ENCODE data around the gene CCDC194. TPM values are rescaled to one million over a fixed set of nuclear protein-coding genes. Genes with fewer than 3 reads are reported as not detected.

CCDC194 gene
- total RNA-seq, 4 donors from 2014 or later: not detected

DNA sequence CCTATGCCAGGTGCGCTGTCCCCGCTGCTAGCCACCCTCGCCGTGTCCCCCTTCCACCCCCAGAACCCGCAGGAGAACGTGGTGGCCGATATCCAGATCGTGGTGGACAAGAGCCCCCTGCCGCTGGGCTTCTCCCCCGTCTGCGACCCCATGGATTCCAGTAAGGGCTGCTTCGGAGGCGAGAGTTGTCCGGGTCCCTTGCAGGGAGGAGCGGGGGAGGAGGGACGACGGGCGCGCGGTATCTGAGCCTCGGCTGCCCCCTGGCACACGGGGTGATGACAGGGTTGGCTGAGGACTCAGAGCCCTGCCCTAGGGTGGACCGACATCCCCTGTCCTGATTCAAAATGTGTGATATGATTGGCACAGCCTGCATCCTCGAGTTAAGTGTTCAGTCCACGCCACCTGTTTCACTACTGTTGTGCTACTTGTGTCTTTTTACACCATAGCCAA lies 26.5 kb upstream of the CCDC194 start:
- 2 to 4% methylated on average over 22 to 25 of the region's 25 CpGs for WGBS, 2 donors
- intact Hi-C loops (cut with DNase I; ENCODE audit: low total_unique reads): no loop called here
- TF ChIP-seq, protein P1, sequence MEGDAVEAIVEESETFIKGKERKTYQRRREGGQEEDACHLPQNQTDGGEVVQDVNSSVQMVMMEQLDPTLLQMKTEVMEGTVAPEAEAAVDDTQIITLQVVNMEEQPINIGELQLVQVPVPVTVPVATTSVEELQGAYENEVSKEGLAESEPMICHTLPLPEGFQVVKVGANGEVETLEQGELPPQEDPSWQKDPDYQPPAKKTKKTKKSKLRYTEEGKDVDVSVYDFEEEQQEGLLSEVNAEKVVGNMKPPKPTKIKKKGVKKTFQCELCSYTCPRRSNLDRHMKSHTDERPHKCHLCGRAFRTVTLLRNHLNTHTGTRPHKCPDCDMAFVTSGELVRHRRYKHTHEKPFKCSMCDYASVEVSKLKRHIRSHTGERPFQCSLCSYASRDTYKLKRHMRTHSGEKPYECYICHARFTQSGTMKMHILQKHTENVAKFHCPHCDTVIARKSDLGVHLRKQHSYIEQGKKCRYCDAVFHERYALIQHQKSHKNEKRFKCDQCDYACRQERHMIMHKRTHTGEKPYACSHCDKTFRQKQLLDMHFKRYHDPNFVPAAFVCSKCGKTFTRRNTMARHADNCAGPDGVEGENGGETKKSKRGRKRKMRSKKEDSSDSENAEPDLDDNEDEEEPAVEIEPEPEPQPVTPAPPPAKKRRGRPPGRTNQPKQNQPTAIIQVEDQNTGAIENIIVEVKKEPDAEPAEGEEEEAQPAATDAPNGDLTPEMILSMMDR (IDR thresholded peaks at IDR 0.05): no peak
- no peak for TF ChIP-seq POLR2A (IDR thresholded peaks at IDR 0.05)
- peak; percentile 25 to 85 for DNase-seq (ENCODE audit: low spot score in 2 of 2)
- peak overlapping the region; percentile 56 for H3K4me3 ChIP-seq (ENCODE audit: low read depth, poor library complexity, severe bottlenecking)

DNA sequence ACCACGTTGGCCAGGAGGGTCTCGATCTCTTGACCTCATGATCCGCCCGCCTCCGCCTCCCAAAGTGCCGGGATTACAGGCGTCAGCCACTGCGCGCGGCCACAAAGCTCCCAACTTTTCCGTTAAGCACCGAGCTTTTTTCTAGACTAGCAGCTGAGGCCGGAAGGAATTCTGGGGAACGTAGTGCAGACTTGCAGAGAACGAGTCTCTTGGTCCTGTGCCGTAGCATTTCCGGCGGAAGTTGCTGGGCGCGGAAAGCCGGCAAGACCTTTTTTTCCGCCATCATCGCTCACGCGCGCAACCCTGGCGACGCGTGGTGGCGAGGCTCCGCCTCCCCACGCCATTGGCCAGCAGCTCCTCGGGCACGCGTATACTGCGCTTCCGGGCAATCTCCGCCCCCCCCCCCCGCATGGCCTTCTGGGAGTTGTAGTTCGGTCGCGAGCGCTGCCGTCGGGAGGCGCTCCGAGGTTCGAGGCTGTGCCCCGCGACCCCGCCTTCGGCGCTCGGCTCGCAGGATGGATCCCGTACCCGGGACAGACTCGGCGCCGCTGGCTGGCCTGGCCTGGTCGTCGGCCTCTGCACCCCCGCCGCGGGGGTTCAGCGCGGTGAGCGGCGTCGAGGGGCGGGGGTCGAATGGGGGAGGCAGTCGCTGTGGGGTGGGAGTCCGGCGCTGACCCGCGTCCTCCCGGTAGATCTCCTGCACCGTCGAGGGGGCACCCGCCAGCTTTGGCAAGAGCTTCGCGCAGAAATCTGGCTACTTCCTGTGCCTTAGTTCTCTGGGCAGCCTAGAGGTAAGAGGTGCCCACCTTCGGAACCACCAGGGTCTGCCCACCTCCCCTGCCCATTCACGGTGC lies 25.9 kb upstream of the CCDC194 start, which contains the start of gene MVB12A:
Gene MVB12A (plus strand): TSS at position 427 of the 854 bp plus-strand sequence. CDS start 89 bp downstream, at position 516.
- 0 to 1% methylated on average over 36 to 38 of the region's 85 CpGs for WGBS, 2 donors
- intact Hi-C loops (cut with DNase I; ENCODE audit: low total_unique reads): no loop called here

DNA sequence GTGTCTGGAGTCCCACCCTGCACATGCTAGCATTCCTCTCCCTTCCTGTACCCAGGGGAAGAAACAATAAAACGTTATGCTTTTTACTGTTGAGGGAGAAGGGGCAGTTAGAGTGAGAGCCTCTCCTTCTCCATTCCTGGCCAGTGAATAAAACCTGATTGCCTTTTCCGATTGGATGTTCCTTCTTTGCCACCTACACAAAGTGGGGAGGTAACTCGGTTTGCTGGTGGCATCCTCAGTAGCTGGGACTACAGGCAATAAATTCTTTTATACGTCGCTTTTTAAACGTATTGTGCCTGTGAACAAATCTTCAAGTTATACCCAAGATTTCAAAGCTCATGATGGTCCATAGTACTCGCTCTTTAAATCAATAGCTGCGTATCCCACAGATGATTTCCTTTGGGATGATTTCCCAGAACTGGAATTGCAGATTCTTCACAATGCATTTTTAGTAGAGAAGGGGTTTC lies 25.2 kb upstream of the CCDC194 start:
- 16 to 22% methylated on average over 8 of the region's 8 CpGs for WGBS, 2 donors
- TF ChIP-seq, protein P1 (IDR thresholded peaks at IDR 0.05): no peak
- no peak for TF ChIP-seq POLR2A (IDR thresholded peaks at IDR 0.05)
- intact Hi-C loops (cut with DNase I; ENCODE audit: low total_unique reads): no loop called here
- no peak overlapping the region for H3K4me3 ChIP-seq (ENCODE audit: low read depth, poor library complexity, severe bottlenecking)
- DNase-seq (ENCODE audit: low spot score in 2 of 2): no peak

More for the DNA sequence above, 25.9 kb upstream of the CCDC194 start, which contains the start of gene MVB12A:
- peak; percentile 97 to 99 for DNase-seq (ENCODE audit: low spot score in 2 of 2)
- peak within 1 kb of the TSS; percentile 56 for H3K4me3 ChIP-seq (ENCODE audit: low read depth, poor library complexity, severe bottlenecking)
- TF ChIP-seq, protein P1 (IDR thresholded peaks at IDR 0.05): no peak
- TF ChIP-seq POLR2A (IDR thresholded peaks at IDR 0.05): no peak

DNA sequence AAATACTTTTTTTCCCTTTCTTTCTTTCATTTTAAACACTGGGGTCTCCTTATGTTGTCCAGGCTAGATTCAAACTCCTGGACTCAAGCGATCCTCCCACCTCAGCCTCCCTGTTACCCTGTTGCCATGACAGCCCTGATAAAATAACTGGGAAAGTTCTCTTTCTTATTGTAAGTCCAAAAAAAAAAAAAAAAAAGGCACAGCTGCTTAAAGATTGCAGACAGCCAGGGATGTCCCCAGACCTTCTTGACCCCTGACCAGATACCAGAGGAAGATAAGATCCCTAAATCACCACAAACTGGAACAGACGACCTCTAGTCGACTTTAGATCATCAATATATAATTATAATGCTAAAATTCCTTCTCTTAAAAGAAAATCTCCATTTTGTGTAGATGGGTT lies 24.7 kb upstream of the CCDC194 start:
- no peak for DNase-seq (ENCODE audit: low spot score in 2 of 2)
- TF ChIP-seq, protein P1 (IDR thresholded peaks at IDR 0.05): no peak
- no peak for TF ChIP-seq POLR2A (IDR thresholded peaks at IDR 0.05)
- 50 to 54% methylated on average over 3 of the region's 3 CpGs for WGBS, 2 donors
- intact Hi-C loops (cut with DNase I; ENCODE audit: low total_unique reads): no loop called here
- no peak overlapping the region for H3K4me3 ChIP-seq (ENCODE audit: low read depth, poor library complexity, severe bottlenecking)

DNA sequence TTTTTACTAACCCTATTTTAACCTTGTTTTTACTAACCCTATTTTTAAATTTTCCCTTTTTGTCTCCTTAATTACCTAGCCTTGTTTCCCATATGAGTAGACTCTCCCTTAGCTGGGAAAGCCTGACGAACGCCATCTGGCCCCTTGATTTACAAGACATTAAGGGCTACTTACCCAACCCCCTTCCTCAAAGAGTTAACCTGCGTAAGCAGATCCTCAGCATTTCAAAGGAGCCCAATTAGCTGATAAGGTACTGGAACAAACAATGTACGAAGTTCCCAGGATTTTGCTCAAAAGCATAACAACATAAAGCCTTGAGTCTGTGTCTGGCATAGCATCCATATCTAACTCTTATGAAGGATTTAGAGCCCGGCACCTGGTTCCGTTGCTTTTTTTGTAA lies 21.1 kb upstream of the CCDC194 start:
- TF ChIP-seq, protein P1 (IDR thresholded peaks at IDR 0.05): no peak
- no peak for TF ChIP-seq POLR2A (IDR thresholded peaks at IDR 0.05)
- DNase-seq (ENCODE audit: low spot score in 2 of 2): no peak
- intact Hi-C loops (cut with DNase I; ENCODE audit: low total_unique reads): no loop called here
- WGBS, 2 donors: 77 to 80% methylated on average over 6 of the region's 6 CpGs
- H3K4me3 ChIP-seq (ENCODE audit: low read depth, poor library complexity, severe bottlenecking): no peak overlapping the region

All from lower leg skin (tissue), 4 donors.